GM12865 (cell line): Measurements from ENCODE around the gene MFSD2A.

Experiments used
- DNase-seq: peaks from one replicate; pipeline ENCODE4 v3.0.0; 2010; ENCODE audit warnings: low read depth
- H3K4me3 ChIP-seq: 2 replicates; pipeline ENCODE4 v1.5.1; 2011; ENCODE audit warnings: mild to moderate bottlenecking, low read depth, low read length, control low read depth
- CTCF ChIP-seq: IDR thresholded peaks from 2 replicates; pipeline ENCODE4 v1.5.1; 2011; ENCODE audit warnings: low read length, control low read depth, low read depth, inconsistent platforms; ENCODE audit not compliant: insufficient read depth; ENCODE audit errors: missing control alignments

Gene MFSD2A

GRCh38 chr1:40017951-40018575, 63.1 kb downstream of the MFSD2A start:
- DNase-seq: peak; percentile 38
- TF ChIP-seq CTCF: no peak
- no peak overlapping the region for H3K4me3 ChIP-seq
